GM18520 (cell line): ENCODE data around the gene TAPT1.
"Not testable (repeated sequence)": the region's sequence is repeated elsewhere in the genome, so short reads cannot be mapped to it uniquely, and the experiment has no call there.

Experiments used
- ATAC-seq: cut with Tn5 transposase; IDR thresholded peaks from one replicate; pipeline ENCODE4 v1.9.1; 2021; ENCODE audit not compliant: unreplicated experiment

Gene TAPT1

DNA sequence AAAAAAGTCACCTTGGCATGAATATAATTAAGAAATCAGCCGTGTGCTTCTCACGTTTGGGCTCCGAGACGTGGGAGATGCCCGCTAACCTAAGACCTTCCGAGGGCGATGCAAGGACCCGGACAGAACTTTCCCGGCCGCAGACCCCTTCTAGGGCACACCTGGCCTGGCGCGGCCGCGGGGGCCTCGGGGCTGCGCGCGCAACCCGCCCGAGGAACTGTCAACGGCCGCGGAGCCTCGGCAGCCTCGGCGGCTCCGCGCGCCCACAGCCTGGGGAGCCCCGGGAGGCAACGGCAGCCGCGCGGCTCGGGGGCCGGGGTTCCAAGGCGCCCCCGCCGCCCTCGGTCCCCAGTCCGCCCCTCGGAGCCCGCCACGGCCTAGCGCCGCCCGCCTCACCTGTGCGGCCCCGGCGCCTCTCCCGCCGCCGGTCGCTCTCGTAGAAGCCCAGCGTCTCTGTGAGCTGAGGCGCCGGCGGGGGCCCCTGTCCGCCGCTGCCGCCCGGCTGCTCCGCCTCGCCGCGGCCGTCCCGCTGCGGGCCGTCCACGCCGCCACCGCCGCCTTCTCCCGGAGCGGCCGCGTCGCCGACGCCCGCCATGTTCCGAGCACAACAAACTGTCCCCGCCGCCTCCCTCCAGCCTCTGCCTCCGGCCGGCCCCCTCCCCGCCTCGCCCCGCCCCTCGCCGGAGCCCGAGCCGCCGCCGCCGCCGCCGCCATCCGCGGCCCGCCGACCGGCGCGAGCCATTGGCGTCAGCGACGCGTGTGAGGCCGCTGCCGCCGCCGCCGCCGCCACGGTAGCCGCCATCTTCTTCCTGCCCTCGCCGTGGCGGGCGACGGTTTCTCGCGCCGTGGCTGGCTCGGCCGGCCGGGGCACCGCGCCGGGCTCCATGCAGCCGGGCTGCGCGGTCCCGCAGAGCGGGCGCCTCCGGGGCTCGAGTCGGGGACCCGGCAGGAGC is at the start of gene TAPT1:
Gene TAPT1 (minus strand): TSS at position 609 of the 953 bp plus-strand sequence. CDS start 14 bp downstream, at position 595.
- ATAC-seq, result peak; percentile 48

- ATAC-seq, result no peak
Measured at GRCh38 chr4:16271411-16271810, 45.1 kb upstream of the TAPT1 start.

DNA sequence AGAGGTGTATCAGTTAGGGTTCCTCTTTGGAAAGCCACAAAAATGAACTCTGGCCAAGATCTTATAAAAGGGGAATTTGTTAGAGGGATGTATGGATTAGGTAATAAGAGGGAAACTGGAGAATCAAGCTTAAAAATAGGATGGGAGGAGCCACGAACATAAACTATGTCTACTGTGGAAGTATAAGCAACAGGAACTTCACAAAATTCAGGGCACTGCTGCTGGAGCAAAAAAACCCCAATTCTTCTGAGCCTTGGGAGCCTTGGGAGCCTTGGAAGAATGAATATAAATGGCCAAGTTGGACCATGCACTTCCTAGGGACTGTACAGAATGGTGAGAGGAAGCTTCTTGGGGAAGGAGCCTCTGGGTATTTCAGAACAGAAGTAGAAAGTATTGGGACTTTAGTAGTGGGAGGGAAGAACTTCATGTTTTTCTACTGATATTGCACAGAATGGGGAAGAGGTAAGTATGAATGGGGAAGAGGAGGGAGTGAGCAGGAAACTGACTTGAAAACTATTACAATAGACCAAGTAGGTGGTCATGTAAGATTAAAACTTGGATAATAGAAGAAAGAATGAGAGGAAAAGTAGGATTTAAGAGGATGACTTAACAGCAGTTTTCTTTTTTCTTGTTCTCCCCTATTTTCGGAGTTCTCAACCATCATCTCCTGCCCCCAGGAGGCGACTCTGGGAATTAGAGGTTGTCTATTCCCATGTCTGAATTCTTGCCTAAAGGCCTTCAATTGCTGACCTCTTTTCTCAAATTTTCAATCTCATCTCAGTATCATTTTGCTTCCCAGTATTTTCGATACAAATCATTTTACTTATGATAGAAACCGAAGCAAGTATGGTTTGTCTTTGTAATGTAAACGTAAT is 44.4 kb upstream of the TAPT1 start:
- no peak for ATAC-seq

- ATAC-seq, result not testable (repeated sequence)
Measured at GRCh38 chr4:16269742-16270453, 43.6 kb upstream of the TAPT1 start.

GRCh38 chr4:16269240-16269639 is 43.0 kb upstream of the TAPT1 start:
- ATAC-seq, result no peak

DNA sequence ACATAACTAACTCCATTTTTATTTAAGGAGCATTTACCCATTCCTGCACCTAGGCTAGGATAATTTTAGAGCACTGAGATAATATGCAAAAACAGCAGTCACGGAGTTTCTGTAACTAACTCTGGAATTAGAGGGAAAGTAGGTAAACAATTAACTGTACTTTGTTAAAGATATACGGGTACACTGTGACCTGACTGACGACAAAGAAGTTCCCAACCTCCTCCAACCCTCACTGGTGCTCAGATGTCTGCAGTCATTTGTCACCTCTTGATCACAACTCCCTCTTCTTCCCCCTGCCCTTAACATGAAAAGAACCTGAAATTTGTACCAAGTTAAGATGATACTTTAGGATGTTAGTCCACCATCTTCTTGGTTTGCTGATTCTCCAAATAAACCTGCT is 42.0 kb upstream of the TAPT1 start:
- ATAC-seq, result no peak

GRCh38 chr4:16267639-16268038 is 41.4 kb upstream of the TAPT1 start:
- no peak for ATAC-seq

GRCh38 chr4:16265820-16266219 is 39.5 kb upstream of the TAPT1 start:
- no peak for ATAC-seq

DNA sequence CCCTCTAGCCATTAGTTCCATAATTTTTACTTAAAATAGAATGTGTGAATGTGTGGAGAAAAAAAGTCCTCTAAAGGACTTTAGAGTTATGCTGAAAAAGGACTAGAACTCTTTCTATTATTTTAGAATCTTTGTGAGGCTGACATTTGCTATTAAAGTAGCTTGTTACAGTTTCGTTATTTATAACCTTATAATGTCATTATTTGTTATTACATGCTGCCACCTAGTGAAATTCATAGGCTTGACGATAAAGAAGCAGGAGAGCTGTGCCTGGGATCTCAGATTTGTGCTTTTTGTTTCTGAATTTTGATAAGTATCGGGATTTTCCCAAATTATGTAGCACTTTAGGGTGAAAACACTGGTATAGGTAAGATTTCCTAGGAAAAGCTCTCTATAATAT is 38.5 kb upstream of the TAPT1 start:
- ATAC-seq, result peak; percentile 40

- ATAC-seq, result no peak
Measured at GRCh38 chr4:16263056-16263455, 36.8 kb upstream of the TAPT1 start.

DNA sequence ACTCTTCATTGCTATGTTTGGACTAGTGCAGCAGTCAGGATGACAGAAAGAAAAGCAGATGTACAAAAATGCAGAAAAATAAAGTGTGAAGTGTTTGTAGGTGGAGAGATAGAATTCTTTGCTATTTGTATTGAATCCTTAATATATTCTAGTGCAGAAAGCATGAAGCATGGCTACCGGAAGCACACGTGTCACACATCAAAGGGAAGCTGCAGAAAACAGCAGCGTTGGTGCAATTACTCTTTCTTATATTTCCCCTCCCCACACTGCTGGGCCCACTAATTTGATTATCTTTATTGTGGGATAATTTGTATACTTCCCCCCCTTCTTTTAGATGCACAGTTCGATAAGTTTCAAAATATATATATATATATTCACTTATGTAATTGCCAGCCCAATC is 35.9 kb upstream of the TAPT1 start:
- ATAC-seq, result no peak

DNA sequence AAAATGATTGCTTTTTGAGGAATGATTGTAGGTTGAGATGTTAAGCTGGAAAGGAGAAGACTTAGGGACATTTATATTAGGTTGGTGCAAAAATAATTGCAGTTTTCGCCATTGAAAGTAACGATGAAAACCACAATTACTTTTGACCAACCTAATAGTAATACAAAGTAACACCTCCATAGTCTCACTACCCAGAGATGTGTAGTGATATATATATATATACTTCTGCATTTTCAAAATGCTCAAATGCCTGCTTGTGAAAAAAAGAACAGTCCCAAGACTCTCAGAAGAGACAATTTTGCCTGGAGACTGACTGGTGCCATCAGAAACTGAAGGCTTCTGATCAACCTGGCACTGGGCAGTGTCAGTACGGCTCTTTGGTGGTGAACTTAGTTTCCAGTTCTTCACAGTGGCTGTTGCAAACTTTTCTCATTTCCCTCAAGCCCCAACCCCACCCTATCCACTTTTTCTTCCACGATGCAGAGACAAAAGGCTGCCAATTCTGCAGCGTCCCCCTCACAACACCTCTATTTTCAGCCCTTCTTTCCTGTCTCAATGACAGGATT is 35.1 kb upstream of the TAPT1 start:
- ATAC-seq, result no peak

GRCh38 chr4:16259889-16260246 is 33.6 kb upstream of the TAPT1 start:
- no peak for ATAC-seq

DNA sequence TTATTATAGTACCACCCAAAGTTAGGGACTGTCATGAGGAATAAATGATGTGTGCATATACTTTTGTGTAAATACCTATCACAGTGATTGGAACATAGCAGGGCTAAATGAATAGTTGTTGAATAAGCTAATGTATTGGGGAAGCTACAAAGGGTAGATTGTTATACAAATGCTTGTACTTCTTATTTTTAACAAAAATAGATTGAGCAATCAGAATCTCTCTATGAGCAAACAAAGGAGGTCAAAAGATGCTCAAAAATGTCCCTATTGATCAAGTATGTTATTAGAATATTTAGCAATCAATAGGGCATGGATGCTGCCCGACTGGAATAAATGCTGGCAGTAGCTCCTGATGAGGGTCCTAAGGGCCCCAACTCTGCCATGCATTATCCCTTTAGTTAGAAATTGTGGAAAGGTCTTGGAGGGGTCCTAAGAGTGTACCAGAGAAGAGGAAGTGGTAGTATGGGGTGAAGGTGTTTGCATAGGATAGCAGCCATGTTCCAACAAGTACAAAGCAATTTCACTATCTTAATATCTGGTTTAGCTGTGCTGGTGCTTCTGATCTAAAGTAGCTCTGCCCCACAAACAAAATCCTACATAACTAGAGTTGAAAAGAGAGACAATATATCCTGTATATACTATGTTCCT is 33.1 kb upstream of the TAPT1 start:
- ATAC-seq, result no peak

- no peak for ATAC-seq
Measured at GRCh38 chr4:16257611-16258010, 31.3 kb upstream of the TAPT1 start.

GRCh38 chr4:16256343-16256742 is 30.1 kb upstream of the TAPT1 start:
- ATAC-seq, result no peak

DNA sequence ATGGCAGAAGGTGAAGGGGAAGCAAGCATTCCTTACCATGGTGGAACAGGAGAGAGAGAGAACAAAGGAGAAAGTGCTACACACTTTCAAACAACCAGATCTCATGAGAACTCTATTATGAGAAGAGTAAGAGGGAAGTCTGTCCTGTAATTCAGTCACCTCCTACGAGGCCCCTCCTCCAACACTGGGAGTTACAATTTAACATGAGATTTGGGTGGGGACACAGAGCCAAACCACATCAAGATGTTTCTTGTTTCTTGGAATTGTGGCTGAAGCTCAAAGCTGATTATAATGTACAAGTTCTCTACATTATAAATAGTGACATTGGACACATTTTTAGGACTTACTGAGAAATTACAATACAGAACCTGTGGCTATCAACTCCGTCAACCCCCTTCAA is 29.5 kb upstream of the TAPT1 start:
- no peak for ATAC-seq

DNA sequence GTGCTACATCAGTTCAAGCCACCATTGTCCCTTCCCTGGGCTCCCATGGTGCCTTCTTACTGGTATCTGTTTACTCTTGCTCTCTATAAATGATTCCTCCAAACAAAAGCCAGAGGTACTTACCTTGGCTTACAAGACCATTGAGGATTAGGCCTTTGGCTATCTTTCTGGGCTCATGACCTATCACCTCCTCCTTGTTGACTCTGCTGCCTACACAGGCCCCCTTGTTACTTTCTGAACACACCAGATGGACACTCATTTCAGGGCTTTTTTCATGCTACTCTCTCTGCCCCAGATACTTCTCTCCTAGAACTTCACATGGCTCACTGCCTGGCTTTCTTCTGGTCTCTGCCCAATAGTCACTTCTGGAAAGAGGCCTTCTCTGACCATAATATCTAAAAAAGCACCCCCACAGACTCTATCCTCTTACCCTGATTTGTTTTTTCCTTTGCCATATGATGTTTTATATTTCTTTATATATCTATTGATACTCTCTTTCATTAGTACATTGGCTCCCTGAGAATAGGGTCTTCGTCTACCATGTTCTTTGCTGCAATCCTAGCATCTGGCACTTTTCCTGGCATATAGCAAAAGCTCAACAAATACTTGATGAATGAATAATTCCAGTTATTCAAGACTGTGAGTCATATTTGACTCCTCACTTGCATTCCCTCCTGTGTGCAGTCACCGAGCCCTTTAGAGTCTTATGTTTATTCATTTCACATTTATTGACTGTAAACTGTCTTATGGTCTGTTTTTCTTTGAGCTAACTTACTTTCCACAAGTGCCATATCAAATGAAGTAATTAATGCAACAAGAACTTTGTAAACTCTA is 27.1 kb upstream of the TAPT1 start:
- ATAC-seq, result no peak

DNA sequence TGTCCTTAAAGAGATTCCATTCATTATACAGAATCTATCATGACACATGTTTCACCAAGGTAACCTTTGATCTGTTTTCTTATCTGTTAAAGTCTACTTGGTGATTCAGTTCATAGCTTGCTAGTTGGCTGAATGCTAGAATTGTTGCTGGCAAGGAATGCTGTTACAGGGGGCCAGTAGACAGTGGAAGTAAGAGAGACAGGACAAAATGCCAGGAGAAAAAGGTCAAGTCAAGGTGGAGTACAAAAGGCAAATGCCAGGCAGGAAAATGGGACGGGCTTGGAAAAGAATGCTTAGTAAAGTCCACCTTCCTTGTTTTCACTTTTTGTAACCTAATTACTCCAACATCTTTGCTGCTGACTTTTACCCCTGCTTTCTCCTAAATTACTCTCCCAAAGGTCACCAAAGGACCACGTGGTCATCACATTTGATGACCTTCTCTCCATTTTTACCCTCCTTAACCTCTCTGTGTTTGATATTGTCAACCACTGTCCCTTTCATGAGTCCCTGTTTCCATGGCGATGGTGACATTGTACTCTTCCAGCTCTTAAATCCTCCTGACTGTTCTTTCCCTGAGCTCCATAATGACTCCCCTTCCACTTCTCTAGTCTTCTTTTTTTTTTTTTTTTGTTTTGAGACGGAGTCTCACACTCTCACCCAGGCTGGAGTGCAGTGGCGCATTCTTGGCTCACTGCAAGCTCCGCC is 24.5 kb upstream of the TAPT1 start:
- ATAC-seq, result no peak
